OCI-LY1 (cell line): ENCODE results near the gene FRG1.
"Not testable (repeated sequence)": the region's sequence is repeated elsewhere in the genome, so short reads cannot be mapped to it uniquely, and the experiment has no call there.

ENCODE experiments used
- H2AFZ ChIP-seq: fragments of 200-600 bp; sonication (generic), shearing (Covaris generic); 2 replicates; pipeline ENCODE4 v1.6.0; 2014; ENCODE audit warnings: antibody characterized with exemption, mild to moderate bottlenecking, low read length
- H3F3A ChIP-seq: fragments of 200-600 bp; sonication (generic), shearing (Covaris generic); 2 replicates; pipeline ENCODE4 v1.6.0; 2014; ENCODE audit warnings: mild to moderate bottlenecking, antibody characterized with exemption, low read length, moderate library complexity; ENCODE audit not compliant: insufficient read depth
- H3K27ac ChIP-seq: fragments of 200-600 bp; sonication (generic); 2 replicates; pipeline ENCODE4 v1.5.1; 2014; ENCODE audit warnings: low read length, mixed run types, mild to moderate bottlenecking, low read depth; ENCODE audit not compliant: poor library complexity, severe bottlenecking
- H3K27me3 ChIP-seq: fragments of 200-600 bp; sonication (generic); 2 replicates; pipeline ENCODE4 v1.6.0; 2014; ENCODE audit warnings: antibody characterized with exemption, mild to moderate bottlenecking, low read length, moderate library complexity; ENCODE audit not compliant: insufficient read depth
- H3K36me3 ChIP-seq: fragments of 200-600 bp; sonication (generic); 2 replicates; pipeline ENCODE4 v1.6.1; 2014; ENCODE audit warnings: mild to moderate bottlenecking, antibody characterized with exemption, low read length, moderate library complexity, mixed read lengths; ENCODE audit not compliant: insufficient read depth
- H3K4me1 ChIP-seq: fragments of 200-600 bp; sonication (generic); 2 replicates; pipeline ENCODE4 v1.5.1; 2014; ENCODE audit warnings: mild to moderate bottlenecking, low read length, moderate library complexity; ENCODE audit not compliant: insufficient read depth, severe bottlenecking
- H3K4me2 ChIP-seq: fragments of 200-600 bp; sonication (generic), shearing (Covaris generic); 2 replicates; pipeline ENCODE4 v1.6.1; 2014; ENCODE audit warnings: low read length
- H3K4me3 ChIP-seq: fragments of 200-600 bp; sonication (generic); 2 replicates; pipeline ENCODE4 v1.5.1; 2014; ENCODE audit warnings: low read length, low read depth, mild to moderate bottlenecking, mixed read lengths; ENCODE audit not compliant: poor library complexity, severe bottlenecking
- H3K79me2 ChIP-seq: fragments of 200-600 bp; shearing (Covaris generic); 2 replicates; pipeline ENCODE4 v1.6.1; 2016; ENCODE audit warnings: mixed run types, low read length, mixed read lengths; ENCODE audit not compliant: insufficient read depth
- H3K9ac ChIP-seq: fragments of 200-600 bp; sonication (generic), shearing (Covaris generic); 2 replicates; pipeline ENCODE4 v1.6.1; 2014; ENCODE audit warnings: mild to moderate bottlenecking, low read length, mixed read lengths
- H3K9me2 ChIP-seq: fragments of 200-600 bp; sonication (generic), shearing (Covaris generic); 2 replicates; pipeline ENCODE4 v1.6.1; 2014; ENCODE audit warnings: low read depth, mild to moderate bottlenecking, low read length, mixed read lengths
- H3K9me3 ChIP-seq: fragments of 200-600 bp; shearing (Covaris generic); 2 replicates; pipeline ENCODE4 v1.6.1; 2014; ENCODE audit warnings: low read length, mixed read lengths
- H4K20me1 ChIP-seq: fragments of 200-600 bp; sonication (generic), shearing (Covaris generic); 2 replicates; pipeline ENCODE4 v1.6.0; 2016; ENCODE audit warnings: mild to moderate bottlenecking, low read length; ENCODE audit not compliant: insufficient read depth
- CTCF ChIP-seq: fragments of 200-600 bp; sonication (generic), shearing (Covaris generic); IDR thresholded peaks from 2 replicates; pipeline ENCODE4 v1.5.1; 2017; ENCODE audit warnings: mild to moderate bottlenecking, antibody characterized with exemption, low read length, moderate library complexity, mixed read lengths
- EZH2 ChIP-seq: fragments of 200-600 bp; sonication (generic), shearing (Covaris generic); IDR thresholded peaks from 2 replicates; pipeline ENCODE4 v1.8.0; 2017; ENCODE audit warnings: borderline replicate concordance, mixed run types, mild to moderate bottlenecking, antibody characterized with exemption, low read length, moderate library complexity, mixed read lengths

The FRG1 gene

DNA sequence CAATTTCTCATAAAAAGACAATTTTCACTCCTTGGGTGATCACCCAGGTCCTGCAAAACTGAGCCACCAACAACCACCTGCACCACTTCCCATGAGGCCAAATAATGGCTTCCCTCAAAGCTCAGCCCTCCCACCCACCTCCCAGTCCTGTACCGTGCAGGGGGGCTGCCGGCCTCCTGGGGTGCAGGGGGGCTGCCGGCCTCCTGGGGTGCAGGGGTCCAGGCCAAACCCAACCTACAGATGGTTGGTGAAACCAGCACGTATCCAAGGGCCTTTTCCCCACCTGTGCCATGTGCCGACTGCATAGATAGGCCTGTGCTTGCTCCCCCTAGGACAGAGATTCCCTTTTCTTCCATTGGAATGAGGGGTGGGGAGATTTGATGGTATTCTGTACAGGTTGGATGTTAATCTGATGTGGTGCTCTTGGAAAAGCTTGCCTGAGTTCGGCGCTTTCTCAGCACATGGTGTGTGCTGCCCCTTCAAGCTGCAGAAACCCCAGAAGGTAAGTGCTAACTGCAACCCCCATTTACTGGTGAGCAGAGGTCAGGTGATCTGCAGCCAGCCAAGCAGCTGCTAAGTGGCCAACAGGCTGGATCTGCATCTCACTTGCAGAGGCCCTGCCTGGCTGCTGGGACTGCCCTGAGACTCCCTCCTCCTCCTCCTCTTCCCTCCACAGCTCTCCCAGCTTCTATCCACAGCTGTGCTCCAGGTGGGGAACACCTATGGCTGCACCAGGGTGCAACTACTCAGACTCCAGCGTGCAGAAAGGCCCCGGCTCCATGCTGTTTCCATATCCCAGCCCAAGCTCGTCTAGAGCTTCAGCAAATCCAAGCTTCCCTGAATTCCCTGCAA lies 38.8 kb downstream of the FRG1 start:
- H3K9me2 ChIP-seq: no peaks in the 10 kb centered on the region
- TF ChIP-seq CTCF (no peak), EZH2 (no peak)
- no peaks in the 10 kb centered on the region for H3K27me3 ChIP-seq
- H3K79me2 ChIP-seq: no peaks in the 10 kb centered on the region
- no peaks in the 10 kb centered on the region for H4K20me1 ChIP-seq
- no peak overlapping the region for H3K4me2 ChIP-seq
- H3K4me1 ChIP-seq: no peaks in the 10 kb centered on the region
- no peak overlapping the region for H3K4me3 ChIP-seq
- H3F3A ChIP-seq: no peaks in the 10 kb centered on the region
- H3K9ac ChIP-seq: no peak overlapping the region
- no peaks in the 10 kb centered on the region for H3K36me3 ChIP-seq
- no peaks in the 10 kb centered on the region for H3K9me3 ChIP-seq
- H3K27ac ChIP-seq: no peak overlapping the region
- H2AFZ ChIP-seq: no peak overlapping the region

DNA sequence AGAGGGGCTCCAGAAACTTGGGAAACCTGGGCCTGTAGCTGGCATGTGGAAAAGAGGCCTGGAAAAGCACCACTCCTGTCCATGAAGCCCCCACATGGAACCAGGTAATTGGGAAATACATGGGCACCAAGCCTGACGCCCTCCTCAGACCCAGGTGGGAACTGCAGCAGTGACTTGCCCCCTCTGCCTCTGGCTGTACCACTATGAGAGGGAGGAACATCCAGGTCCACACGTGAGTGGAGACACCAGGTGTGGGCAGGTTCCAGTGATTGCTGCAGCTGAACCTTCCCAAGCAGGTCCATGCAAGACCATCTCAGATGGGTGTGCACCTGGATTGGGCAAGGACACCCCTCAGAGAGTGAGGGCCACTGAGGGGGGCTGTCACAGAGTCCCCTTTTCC lies 39.6 kb downstream of the FRG1 start:
- not testable (repeated sequence) for H2AFZ ChIP-seq, H3K79me2 ChIP-seq, H3K9ac ChIP-seq, H3K9me3 ChIP-seq, H3K4me2 ChIP-seq, H3K36me3 ChIP-seq, H3K9me2 ChIP-seq, H3K27me3 ChIP-seq, H3K4me1 ChIP-seq, H3K4me3 ChIP-seq, H3K27ac ChIP-seq, H3F3A ChIP-seq, H4K20me1 ChIP-seq
- peak; percentile 21 for TF ChIP-seq CTCF

- Histone ChIP-seq H3K36me3 (no peaks in the 10 kb centered on the region), H3K4me3 (no peak overlapping the region), H3K4me1 (no peaks in the 10 kb centered on the region), H3K27ac (no peak overlapping the region), H2AFZ (no peak overlapping the region), H4K20me1 (no peaks in the 10 kb centered on the region), H3K9me2 (no peaks in the 10 kb centered on the region), H3K79me2 (no peaks in the 10 kb centered on the region), H3K9me3 (no peaks in the 10 kb centered on the region), H3K27me3 (no peaks in the 10 kb centered on the region), H3K4me2 (no peak overlapping the region), H3K9ac (no peak overlapping the region), H3F3A (no peaks in the 10 kb centered on the region)
- TF ChIP-seq EZH2 (no peak), CTCF (no peak)
Observed at GRCh38 chr4:189981970-189982369, 41.3 kb downstream of the FRG1 start.

DNA sequence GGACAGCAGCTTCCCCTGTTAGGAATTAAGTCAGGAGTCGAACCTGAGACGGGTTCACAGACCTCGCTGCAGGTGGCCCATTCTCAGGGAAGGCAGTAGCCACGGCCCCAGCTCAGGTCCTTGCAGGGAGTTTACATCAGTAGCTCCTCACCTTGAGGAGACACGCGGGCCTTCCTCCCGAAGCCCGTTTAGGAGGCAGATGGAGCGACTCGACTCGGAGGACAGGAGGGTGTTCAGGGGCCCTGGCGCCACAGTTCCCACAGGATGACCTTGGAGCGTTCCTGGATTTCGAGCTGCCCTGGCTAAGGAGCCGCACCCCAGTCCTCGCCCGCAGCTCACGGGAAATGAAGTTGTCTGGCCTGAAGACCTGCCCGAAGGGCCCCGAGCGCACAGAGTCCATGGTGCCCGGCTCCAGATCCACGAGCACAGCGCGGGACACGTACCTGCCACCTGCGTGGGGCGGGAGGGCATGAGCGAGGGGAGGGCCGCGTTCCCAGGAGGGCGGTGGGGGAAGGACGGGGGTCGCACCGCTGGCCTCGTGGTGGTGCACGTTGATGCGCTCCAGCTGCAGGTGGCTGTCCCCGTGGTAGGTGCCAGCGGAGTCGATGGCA lies 43.3 kb downstream of the FRG1 start:
- H3K9me3 ChIP-seq, H3F3A ChIP-seq, H2AFZ ChIP-seq: not testable (repeated sequence)

DNA sequence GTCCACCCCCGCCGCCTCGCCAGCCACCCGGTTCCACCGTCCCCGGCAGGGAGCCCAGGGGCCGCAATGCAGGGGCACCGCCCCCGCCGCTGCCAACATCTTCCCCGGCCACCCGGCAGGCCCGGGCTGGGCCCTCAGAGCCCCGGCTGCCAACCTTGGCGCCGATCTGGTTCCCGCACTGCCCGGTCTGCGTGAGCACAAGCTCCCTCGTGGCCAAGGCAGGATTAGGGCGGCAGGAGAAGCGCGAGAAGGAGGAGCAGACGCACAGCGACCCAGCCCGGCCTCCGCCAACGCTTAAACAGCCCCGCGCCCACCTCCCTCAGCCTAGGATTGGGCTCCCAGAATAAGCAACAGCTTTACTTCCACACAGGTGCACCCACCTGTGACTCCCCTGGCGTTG lies 44.0 kb downstream of the FRG1 start:
- H3K9ac ChIP-seq, H3K36me3 ChIP-seq, H3K4me2 ChIP-seq, H3K27ac ChIP-seq, H3K79me2 ChIP-seq, H2AFZ ChIP-seq, H4K20me1 ChIP-seq, H3K27me3 ChIP-seq, H3K9me3 ChIP-seq, H3K4me1 ChIP-seq, H3K9me2 ChIP-seq, H3F3A ChIP-seq, H3K4me3 ChIP-seq: not testable (repeated sequence)

More for the DNA sequence above, 43.3 kb downstream of the FRG1 start:
- H3K27ac ChIP-seq, H4K20me1 ChIP-seq, H3K27me3 ChIP-seq, H3K36me3 ChIP-seq, H3K4me1 ChIP-seq, H3K4me2 ChIP-seq, H3K9me2 ChIP-seq, H3K9ac ChIP-seq, H3K79me2 ChIP-seq, H3K4me3 ChIP-seq: not testable (repeated sequence)
